GM12864 (cell line): ENCODE results near the gene COL8A2.

ENCODE experiments used
- DNase-seq: peaks from one replicate; pipeline ENCODE4 v3.0.0-alpha.2; 2011; ENCODE audit warnings: low read depth
- H3K4me3 ChIP-seq: 2 replicates; pipeline ENCODE4 v1.5.1; 2011; ENCODE audit warnings: mild to moderate bottlenecking, low read depth, low read length, control low read depth
- TF ChIP-seq, protein P1 (sequence below): IDR thresholded peaks from 2 replicates; pipeline ENCODE4 v1.5.1; 2011; ENCODE audit warnings: low read depth, mild to moderate bottlenecking, moderate library complexity, low read length, control low read depth, inconsistent platforms; ENCODE audit errors: missing control alignments

COL8A2 gene

GRCh38 chr1:36089393-36090121 is 35.5 kb downstream of the COL8A2 start:
- TF ChIP-seq, protein P1, sequence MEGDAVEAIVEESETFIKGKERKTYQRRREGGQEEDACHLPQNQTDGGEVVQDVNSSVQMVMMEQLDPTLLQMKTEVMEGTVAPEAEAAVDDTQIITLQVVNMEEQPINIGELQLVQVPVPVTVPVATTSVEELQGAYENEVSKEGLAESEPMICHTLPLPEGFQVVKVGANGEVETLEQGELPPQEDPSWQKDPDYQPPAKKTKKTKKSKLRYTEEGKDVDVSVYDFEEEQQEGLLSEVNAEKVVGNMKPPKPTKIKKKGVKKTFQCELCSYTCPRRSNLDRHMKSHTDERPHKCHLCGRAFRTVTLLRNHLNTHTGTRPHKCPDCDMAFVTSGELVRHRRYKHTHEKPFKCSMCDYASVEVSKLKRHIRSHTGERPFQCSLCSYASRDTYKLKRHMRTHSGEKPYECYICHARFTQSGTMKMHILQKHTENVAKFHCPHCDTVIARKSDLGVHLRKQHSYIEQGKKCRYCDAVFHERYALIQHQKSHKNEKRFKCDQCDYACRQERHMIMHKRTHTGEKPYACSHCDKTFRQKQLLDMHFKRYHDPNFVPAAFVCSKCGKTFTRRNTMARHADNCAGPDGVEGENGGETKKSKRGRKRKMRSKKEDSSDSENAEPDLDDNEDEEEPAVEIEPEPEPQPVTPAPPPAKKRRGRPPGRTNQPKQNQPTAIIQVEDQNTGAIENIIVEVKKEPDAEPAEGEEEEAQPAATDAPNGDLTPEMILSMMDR, result no peak
- H3K4me3 ChIP-seq, result peak overlapping the region; percentile 77
- peak; percentile 27 for DNase-seq

- DNase-seq, result peak; percentile 75
- TF ChIP-seq, protein P1, result peak; percentile 99
- peak within 1 kb of the TSS; percentile 77 for H3K4me3 ChIP-seq
Observed at GRCh38 chr1:36088577-36089392, 36.2 kb downstream of the COL8A2 start, which contains the start of gene ADPRS. ADPRS (plus strand) TSS chr1:36088892; CDS start chr1:36088905, 13 bp downstream.

- TF ChIP-seq, protein P1, result no peak
- DNase-seq, result no peak
- peak overlapping the region; percentile 77 for H3K4me3 ChIP-seq
Observed at GRCh38 chr1:36088265-36088576, 36.8 kb downstream of the COL8A2 start.

- H3K4me3 ChIP-seq, result no peak overlapping the region
- TF ChIP-seq, protein P1, result peak; percentile 23
- DNase-seq, result no peak
Observed at GRCh38 chr1:36087233-36088123, 37.5 kb downstream of the COL8A2 start.

- TF ChIP-seq, protein P1, result no peak
- no peak overlapping the region for H3K4me3 ChIP-seq
- no peak for DNase-seq
Observed at GRCh38 chr1:36086529-36087232, 38.3 kb downstream of the COL8A2 start.
